Type B pancreatic cell (in vitro differentiated cells): ENCODE results near the gene AFF1. TPM values are rescaled to one million over a fixed set of nuclear protein-coding genes. Genes with fewer than 3 reads are reported as not detected.

Experiments
- DNase-seq: peaks from one replicate; pipeline ENCODE4 v3.0.0; 2021; ENCODE audit warnings: mixed read lengths; ENCODE audit not compliant: unreplicated experiment; ENCODE audit errors: extremely low spot score
- H3K27ac Mint-ChIP-seq: 2 replicates; pipeline ENCODE4 v1.8.0; 2021; ENCODE audit warnings: mild to moderate bottlenecking, mixed read lengths
- H3K27me3 Mint-ChIP-seq: 2 replicates; pipeline ENCODE4 v1.8.0; 2021; ENCODE audit warnings: mixed read lengths
- H3K36me3 Mint-ChIP-seq: 2 replicates; pipeline ENCODE4 v1.8.0; 2021; ENCODE audit warnings: mixed read lengths
- H3K4me1 Mint-ChIP-seq: one replicate; pipeline ENCODE4 v1.8.0; 2021; ENCODE audit warnings: mixed read lengths; ENCODE audit not compliant: unreplicated experiment
- H3K4me3 Mint-ChIP-seq: 2 replicates; pipeline ENCODE4 v1.8.0; 2021; ENCODE audit warnings: mild to moderate bottlenecking, mixed read lengths
- H3K9me3 Mint-ChIP-seq: 2 replicates; pipeline ENCODE4 v1.8.0; 2021; ENCODE audit warnings: mixed read lengths
- CTCF ChIP-seq: fragments of 200-600 bp; sonication (generic); conservative IDR thresholded peaks from 2 replicates; pipeline ENCODE4 v1.5.0; 2021; ENCODE audit warnings: antibody characterized with exemption, mild to moderate bottlenecking
- total RNA-seq: library from RNA; stranded (reverse); gene quantifications from 2 replicates; pipeline ENCODE4 v1.2.1, GENCODE V29; 2021; ENCODE audit warnings: low replicate concordance

Gene AFF1
- total RNA-seq, 1 donor from 2014 or later: 39.7 TPM

DNA sequence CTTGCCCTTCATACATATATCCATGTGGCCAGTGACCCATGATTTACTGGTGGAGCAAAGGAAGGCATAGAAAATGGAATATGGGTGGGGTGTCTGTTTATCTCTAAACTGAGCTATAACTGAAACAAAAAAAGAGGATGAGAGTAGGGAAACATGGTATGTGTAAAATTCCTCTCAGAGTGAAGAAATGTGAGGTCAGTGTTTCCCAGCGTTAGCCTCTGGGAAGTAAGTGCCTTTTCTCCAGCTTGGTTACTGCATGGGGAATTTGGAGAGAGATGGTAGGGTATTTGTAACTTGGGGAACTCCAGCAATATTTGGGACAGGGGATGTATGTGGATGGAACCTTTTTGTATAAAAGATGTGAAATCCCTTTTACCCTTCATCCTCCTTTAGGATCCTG lies 89.4 kb downstream of the AFF1 start:
- H3K36me3 Mint-ChIP-seq: no peaks in the 10 kb centered on the region
- TF ChIP-seq CTCF: no peak
- H3K4me3 Mint-ChIP-seq: no peak overlapping the region
- DNase-seq: no peak
- no peaks in the 10 kb centered on the region for H3K27me3 Mint-ChIP-seq
- peak overlapping the region; percentile 5 for H3K27ac Mint-ChIP-seq
- no peaks in the 10 kb centered on the region for H3K9me3 Mint-ChIP-seq
- H3K4me1 Mint-ChIP-seq: peaks cover 63% of the 10 kb centered on the region

DNA sequence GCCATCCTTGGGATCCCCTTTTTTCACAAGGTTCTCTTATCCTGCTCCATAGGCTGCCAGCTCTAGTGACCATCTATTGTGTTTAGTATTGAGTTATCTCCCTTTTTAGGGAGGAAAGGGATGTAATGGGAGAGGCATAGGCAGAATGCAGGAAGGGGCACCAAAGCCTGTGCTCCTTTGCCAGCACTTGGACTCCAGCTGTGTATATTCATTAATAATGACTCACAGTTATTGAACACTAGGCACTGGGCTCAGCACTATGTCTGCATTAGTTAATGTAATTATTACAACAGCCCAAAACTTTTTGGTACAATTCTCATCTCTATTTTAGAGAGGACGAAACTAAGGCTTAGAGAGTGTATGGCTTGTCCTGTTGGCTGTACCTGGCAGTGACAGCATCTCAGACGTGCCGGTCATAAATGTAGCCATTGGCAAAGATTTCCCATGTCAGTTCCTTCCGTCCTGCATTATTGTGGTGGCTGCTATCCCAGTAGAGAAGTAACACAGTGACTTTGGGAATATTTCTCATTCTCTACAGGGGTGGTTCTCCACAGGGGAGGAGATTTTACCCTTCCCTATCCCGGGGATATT lies 90.3 kb downstream of the AFF1 start:
- H3K4me1 Mint-ChIP-seq: peaks cover 67% of the 10 kb centered on the region
- TF ChIP-seq CTCF: no peak

GRCh38 chr4:87025614-87026041 lies 90.8 kb downstream of the AFF1 start:
- Mint-ChIP-seq H3K4me3 (peak overlapping the region; percentile 71), H3K4me1 (peaks cover 66% of the 10 kb centered on the region), H3K27ac (peak overlapping the region; percentile 87), H3K27me3 (no peaks in the 10 kb centered on the region), H3K9me3 (no peaks in the 10 kb centered on the region), H3K36me3 (no peaks in the 10 kb centered on the region)
- no peak for DNase-seq
- no peak for TF ChIP-seq CTCF

More for the DNA sequence above, 90.3 kb downstream of the AFF1 start:
- Mint-ChIP-seq H3K27me3 (no peaks in the 10 kb centered on the region), H3K9me3 (no peaks in the 10 kb centered on the region), H3K4me3 (peak overlapping the region; percentile 71), H3K27ac (peak overlapping the region; percentile 87), H3K36me3 (no peaks in the 10 kb centered on the region)
- DNase-seq: no peak

DNA sequence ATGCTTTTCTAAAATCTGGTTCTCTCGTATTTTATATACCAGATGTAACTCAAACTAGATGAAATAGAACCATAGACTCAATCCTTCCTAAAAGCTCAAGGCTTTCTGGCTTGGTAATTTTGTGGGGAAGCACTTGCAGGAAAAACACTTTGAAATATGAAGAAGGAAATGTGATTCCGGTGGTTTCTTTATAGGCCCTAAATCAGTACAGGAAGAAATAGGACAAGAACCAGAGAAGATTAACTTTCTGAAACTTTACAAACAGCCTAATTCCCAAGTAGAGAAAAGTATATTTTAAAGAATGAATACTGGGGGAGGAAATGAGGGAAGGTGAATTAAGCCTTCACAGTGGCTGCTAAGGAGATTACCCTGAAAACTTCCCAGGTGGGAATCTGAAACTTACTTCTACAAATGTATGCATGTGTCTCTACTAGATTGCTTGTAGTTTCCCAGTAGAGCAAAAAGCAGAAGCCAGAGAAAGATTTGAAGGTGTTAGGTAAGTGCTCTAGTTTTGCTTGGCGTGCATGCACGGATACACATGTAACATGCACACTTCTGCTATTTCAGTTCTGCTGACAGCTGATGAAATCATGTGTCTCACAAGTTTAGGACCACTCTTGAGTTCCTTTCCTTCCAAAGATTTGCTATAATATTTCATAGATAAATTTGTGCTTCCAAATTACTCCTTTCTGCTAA lies 92.1 kb downstream of the AFF1 start:
- H3K27ac Mint-ChIP-seq: peak overlapping the region; percentile 16
- peaks cover 56% of the 10 kb centered on the region for H3K4me1 Mint-ChIP-seq

DNA sequence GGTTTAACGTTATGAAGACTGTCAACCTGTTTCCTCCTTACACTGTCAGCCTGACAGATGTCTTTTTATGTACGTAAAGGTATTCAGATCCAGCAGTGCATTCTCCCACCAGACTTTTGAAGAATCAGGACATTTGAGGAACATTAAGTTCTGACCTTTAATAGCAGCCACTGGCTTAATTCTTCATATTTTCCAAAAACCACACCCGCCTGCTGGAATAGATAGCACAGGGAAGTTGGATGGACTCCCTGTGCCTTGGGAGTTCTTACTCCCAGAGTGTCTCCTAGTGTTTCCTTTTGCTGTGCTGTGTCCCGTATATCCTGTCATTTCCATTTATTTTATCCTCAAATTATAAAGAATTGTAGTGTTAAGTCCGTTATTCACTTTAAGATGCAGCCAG lies 94.5 kb downstream of the AFF1 start:
- no peak overlapping the region for H3K4me3 Mint-ChIP-seq

More for the DNA sequence above, 92.1 kb downstream of the AFF1 start:
- H3K36me3 Mint-ChIP-seq: no peaks in the 10 kb centered on the region
- H3K9me3 Mint-ChIP-seq: no peaks in the 10 kb centered on the region
- TF ChIP-seq CTCF: no peak
- DNase-seq: no peak
- H3K27me3 Mint-ChIP-seq: no peaks in the 10 kb centered on the region
- no peak overlapping the region for H3K4me3 Mint-ChIP-seq

More for the DNA sequence above, 94.5 kb downstream of the AFF1 start:
- Mint-ChIP-seq H3K4me1 (peaks cover 46% of the 10 kb centered on the region), H3K27me3 (no peaks in the 10 kb centered on the region), H3K9me3 (no peaks in the 10 kb centered on the region), H3K27ac (no peak overlapping the region), H3K36me3 (no peaks in the 10 kb centered on the region)
- no peak for DNase-seq
- TF ChIP-seq CTCF: no peak
